A673 (cell line): ENCODE results near the gene SETDB2.

Experiments used
- CTCF ChIP-seq: fragments of 300-800, 200-600 bp; sonication (generic); conservative IDR thresholded peaks from 2 replicates; pipeline ENCODE4 v1.5.1; 2017; ENCODE audit warnings: low read depth, mild to moderate bottlenecking, antibody characterized with exemption, low read length, moderate library complexity, mixed read lengths
- EZH2 ChIP-seq: fragments of 200-600 bp; sonication (generic); IDR thresholded peaks from 2 replicates; pipeline ENCODE4 v1.6.1; 2017; ENCODE audit warnings: borderline replicate concordance, low read depth, mild to moderate bottlenecking, mixed read lengths, antibody characterized with exemption, low read length; ENCODE audit not compliant: poor library complexity, severe bottlenecking

- TF ChIP-seq CTCF (no peak), EZH2 (no peak)
Measured at GRCh38 chr13:49533591-49534269, 89.7 kb downstream of the SETDB2 start.
